Fibroblast of mammary gland (primary cell): Measurements from ENCODE around the gene DEGS2.

Source experiments
- DNase-seq: peaks from one replicate; pipeline ENCODE4 v3.0.0-alpha.2; 2010; ENCODE audit warnings: low read depth
- H3K4me3 ChIP-seq: 2 replicates; pipeline ENCODE4 v1.5.1; 2011; ENCODE audit warnings: low read depth, mild to moderate bottlenecking, low read length, moderate library complexity; ENCODE audit not compliant: control insufficient read depth
- TF ChIP-seq, protein P1 (sequence below): conservative IDR thresholded peaks from 2 replicates; pipeline ENCODE4 v1.5.1; 2011; ENCODE audit warnings: low read depth, low read length, inconsistent platforms; ENCODE audit not compliant: control insufficient read depth, insufficient read depth

The DEGS2 gene

DNA sequence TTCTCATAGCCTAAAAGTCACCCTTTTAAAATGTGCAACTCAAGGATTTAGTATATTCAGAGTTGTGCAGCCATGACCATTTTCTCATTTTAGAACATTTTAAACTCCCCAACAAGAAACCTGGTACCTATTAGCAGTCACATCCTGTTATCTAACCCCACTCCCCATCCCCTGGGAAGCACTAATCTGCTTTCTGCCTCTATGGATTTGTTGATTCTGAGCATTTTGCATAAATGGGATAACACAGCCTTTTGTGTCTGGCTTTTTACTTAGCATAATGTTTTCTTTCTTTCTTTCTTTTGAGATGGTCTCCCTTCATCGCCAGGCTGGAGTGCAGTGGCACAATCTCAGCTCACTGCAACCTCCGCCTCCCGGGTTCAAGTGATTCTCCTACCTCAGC, 40.9 kb upstream of the DEGS2 start:
- TF ChIP-seq, protein P1, sequence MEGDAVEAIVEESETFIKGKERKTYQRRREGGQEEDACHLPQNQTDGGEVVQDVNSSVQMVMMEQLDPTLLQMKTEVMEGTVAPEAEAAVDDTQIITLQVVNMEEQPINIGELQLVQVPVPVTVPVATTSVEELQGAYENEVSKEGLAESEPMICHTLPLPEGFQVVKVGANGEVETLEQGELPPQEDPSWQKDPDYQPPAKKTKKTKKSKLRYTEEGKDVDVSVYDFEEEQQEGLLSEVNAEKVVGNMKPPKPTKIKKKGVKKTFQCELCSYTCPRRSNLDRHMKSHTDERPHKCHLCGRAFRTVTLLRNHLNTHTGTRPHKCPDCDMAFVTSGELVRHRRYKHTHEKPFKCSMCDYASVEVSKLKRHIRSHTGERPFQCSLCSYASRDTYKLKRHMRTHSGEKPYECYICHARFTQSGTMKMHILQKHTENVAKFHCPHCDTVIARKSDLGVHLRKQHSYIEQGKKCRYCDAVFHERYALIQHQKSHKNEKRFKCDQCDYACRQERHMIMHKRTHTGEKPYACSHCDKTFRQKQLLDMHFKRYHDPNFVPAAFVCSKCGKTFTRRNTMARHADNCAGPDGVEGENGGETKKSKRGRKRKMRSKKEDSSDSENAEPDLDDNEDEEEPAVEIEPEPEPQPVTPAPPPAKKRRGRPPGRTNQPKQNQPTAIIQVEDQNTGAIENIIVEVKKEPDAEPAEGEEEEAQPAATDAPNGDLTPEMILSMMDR = no peak
- H3K4me3 ChIP-seq = no peak overlapping the region
- DNase-seq = no peak

DNA sequence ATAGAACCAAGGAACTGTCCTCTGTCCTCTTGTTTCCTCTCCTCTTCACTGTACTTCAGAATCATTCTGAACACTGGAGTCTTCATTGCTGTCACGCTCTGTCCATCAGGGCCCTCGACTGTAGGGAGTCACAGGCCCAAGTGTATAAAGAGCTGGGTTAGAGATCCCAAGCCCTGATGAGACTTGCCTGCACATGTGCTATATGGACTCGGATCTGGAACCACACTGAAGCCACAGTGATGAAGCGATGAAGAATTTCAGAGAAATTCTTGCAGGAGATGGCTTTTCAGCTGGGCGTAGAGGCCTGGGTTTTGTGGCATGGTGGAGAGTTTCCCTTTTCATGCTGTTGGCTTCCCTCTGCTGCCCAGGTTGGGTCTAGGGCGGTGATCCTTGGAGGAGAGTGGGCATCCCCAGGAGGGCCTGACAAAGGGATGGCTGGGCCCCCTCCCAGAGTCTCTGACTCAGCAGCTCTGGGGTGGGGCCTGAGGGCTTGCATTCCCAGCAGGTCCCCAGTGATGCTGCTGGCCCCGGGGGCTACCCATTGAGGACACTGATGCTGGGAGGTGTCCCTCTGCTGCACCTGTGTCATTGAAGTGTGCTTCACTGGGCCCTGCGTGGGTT, 39.9 kb upstream of the DEGS2 start:
- no peak overlapping the region for H3K4me3 ChIP-seq
- no peak for DNase-seq
- TF ChIP-seq, protein P1 = no peak

DNA sequence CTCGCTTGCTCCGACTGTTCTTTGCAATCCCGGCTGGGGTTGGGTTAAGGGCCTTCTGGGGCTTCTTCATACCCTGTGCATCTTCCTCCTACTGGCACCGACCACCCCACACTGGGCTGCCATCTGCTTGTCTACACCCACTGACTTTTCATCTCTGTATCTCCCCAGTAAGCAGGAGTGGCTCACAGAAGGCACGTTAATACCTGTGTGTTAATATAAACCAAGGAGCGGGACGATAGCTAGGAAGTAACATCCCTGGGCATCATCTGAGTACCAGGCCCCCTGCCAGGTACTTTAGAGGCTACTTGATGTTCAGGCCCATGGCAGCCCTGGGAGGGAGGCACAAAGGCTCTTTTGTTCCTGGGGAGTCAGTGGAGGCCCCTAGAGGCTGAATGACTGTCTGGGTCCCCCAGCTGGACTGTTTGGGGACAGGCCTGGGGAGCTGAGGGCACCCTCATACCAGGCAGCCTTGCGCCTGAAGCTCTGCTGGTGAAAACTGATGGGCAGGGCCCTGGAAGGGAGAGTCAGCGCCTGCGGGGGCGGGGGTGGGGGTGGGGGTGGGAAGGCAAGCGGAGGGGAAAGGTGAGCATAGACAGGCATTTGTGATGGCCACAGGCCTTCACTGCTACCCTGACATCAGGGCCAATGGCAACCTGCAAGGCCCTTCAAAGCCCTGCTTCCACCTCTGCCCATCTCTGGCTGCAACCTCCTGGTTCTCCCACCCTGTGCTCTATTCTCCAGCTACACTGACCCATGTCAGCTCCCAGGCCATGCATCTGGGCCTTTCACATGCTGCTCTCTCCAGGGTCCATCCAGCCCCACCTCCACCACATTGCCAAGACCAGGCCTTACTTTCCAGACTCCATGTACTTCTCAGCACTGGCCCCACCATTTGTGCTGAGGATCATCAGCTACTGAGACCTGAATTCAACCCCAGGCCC, 34.2 kb upstream of the DEGS2 start:
- no peak for DNase-seq
- TF ChIP-seq, protein P1 = no peak
- H3K4me3 ChIP-seq = peak overlapping the region; percentile 49

DNA sequence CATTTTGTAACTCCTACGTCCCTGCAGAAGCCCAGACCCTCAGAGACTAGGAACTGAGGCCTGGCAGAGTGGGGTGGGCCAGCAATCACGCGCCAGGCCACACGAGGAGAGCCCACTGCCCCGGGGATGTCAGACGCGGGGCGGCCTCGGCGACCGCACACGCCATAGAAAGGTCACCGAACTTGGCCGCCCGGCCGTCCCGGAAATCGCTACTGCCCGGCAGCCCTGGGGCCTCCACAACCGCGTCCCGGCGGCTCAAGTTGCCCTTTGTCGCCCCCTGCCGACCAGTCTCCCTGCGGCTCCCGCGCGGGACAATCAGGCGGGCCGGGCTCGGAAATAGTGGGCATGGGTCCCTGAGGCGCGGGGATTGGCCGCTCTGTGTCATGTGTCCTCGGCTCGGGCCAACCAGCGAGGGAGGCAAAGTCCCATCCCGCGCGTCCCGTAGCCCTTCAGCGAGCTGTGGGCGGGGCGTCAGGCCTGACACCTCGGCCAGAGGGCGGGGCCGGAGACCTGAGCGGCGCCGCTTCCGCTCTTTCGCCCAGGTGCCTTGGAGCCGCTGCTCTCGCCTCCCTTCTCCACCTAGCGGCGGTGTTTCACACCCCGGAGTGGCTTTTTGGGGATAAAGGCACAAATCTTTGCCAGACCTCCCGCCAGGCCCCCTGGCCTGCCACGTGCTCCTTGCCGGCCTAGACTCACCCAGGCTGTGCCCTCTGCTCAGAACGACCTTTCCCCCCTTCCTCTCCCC, 33.4 kb upstream of the DEGS2 start:
- DNase-seq = peak; percentile 93
- TF ChIP-seq, protein P1 = peak; percentile 56
- peak overlapping the region; percentile 49 for H3K4me3 ChIP-seq

DNA sequence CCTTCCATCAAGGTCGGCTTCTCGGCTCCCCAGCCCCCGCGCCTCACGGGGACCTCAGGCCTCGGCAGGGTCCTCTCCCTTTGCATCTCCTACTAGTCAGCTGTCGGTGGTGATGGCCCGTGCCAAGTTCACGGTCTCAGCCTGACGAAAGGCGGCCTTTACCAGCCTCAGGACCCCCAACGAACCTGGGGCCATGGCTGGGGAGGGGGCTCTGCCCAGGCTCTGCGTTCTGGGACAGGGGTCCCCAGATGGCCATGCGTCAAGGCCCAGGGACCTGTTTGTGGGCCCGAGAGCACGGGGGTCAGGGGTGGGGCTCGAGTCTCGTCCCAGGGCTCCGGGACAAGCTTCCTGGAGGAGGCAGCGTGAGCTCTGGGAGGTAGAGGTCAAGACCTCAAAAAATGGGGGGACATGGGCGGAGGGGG, 32.8 kb upstream of the DEGS2 start:
- H3K4me3 ChIP-seq = peak overlapping the region; percentile 34
- TF ChIP-seq, protein P1 = no peak
- DNase-seq = no peak

DNA sequence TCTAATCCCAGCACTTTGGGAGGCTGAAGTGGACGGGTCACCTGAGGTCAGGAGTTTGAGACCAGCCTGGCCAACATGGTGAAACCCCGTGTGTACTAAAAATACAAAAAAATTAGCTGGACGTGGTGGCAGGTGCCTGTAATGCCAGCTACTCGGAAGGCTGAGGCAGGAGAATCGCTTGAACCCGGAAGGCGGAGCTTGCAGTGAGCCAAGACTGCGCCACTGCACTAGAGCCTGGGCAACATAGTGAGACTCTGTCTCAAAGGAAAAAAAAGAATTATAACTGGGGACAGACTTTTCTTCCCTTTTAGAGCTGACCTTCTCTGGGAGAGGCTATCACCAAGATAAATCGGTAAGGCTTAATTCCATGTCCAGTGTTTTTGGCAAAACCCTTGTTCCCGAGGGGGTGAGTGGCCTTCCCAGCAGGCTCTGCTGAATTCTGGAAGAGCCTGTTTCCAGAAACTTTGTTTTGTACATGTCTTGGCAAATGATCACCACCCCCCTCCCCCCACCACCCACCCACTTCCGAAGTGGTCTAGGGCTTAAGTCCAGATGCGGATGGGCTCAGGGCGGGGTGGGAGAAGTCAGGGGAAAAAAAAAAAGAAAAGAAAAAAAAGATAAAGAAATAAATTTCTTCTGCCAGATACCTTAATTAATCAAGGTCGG, 32.3 kb upstream of the DEGS2 start:
- no peak overlapping the region for H3K4me3 ChIP-seq
- no peak for DNase-seq
- TF ChIP-seq, protein P1 = no peak
